Osteoblast (primary cell): Measurements from ENCODE around the gene SLC25A34. TPM values are rescaled to one million over a fixed set of nuclear protein-coding genes. Genes with fewer than 3 reads are reported as not detected.
A peak's percentile ranks its signal among the peaks of the same experiment; 100 is the strongest.

Experiments
- DNase-seq: peaks from one replicate; pipeline ENCODE4 v3.0.0; 2011; ENCODE audit warnings: low spot score, mixed read lengths; ENCODE audit not compliant: insufficient read length; ENCODE audit errors: missing footprints
- H2AFZ ChIP-seq: 2 replicates; pipeline ENCODE4 v1.6.0; 2011; ENCODE audit warnings: mild to moderate bottlenecking, low read length
- H3K27ac ChIP-seq: 2 replicates; pipeline ENCODE4 v1.5.1; 2011; ENCODE audit warnings: mild to moderate bottlenecking, low read depth, low read length, moderate library complexity
- H3K27me3 ChIP-seq: 2 replicates; pipeline ENCODE4 v1.6.0; 2012; ENCODE audit warnings: mild to moderate bottlenecking, control low read depth, inconsistent platforms, low read length, moderate library complexity; ENCODE audit not compliant: insufficient read depth
- H3K36me3 ChIP-seq: 2 replicates; pipeline ENCODE4 v1.5.1; 2011; ENCODE audit warnings: mild to moderate bottlenecking, low read length, control low read depth, moderate library complexity; ENCODE audit not compliant: insufficient read depth
- H3K4me1 ChIP-seq: 2 replicates; pipeline ENCODE4 v1.5.1; 2011; ENCODE audit warnings: mild to moderate bottlenecking, low read length, control low read depth, moderate library complexity; ENCODE audit not compliant: insufficient read depth
- H3K4me2 ChIP-seq: 2 replicates; pipeline ENCODE4 v1.6.0; 2011; ENCODE audit warnings: mild to moderate bottlenecking, low read length; ENCODE audit not compliant: insufficient read depth
- H3K4me3 ChIP-seq: fragments of 200-600 bp; sonication (generic); 3 replicates; pipeline ENCODE4 v1.5.1; 2012; ENCODE audit warnings: mild to moderate bottlenecking, low read length, inconsistent platforms; ENCODE audit not compliant: insufficient read depth
- H3K79me2 ChIP-seq: 2 replicates; pipeline ENCODE4 v1.6.0; 2012; ENCODE audit warnings: mild to moderate bottlenecking, low read length, control low read depth, inconsistent platforms; ENCODE audit not compliant: insufficient read depth
- H3K9me3 ChIP-seq: 2 replicates; pipeline ENCODE4 v1.5.1; 2011; ENCODE audit warnings: low read depth, low read length, control low read depth
- H4K20me1 ChIP-seq: 2 replicates; pipeline ENCODE4 v1.6.0; 2012; ENCODE audit warnings: mild to moderate bottlenecking, low read length, control low read depth; ENCODE audit not compliant: insufficient read depth
- CTCF ChIP-seq: IDR thresholded peaks from 2 replicates; pipeline ENCODE4 v1.5.1; 2011; ENCODE audit warnings: mild to moderate bottlenecking, low read depth, low read length, moderate library complexity; ENCODE audit errors: extremely low read depth
- total RNA-seq: library from RNA; depleted of rRNA; stranded (reverse); fragments of >200 nt; gene quantifications from 2 replicates; pipeline ENCODE4 v1.2.3, GENCODE V29; 2012

Gene SLC25A34
- total RNA-seq, 1 donor, result 1.4 TPM

- Histone ChIP-seq H3K4me2 (no peak overlapping the region), H3K4me1 (peaks cover 11% of the 10 kb centered on the region), H3K4me3 (no peak overlapping the region), H3K79me2 (no peaks in the 10 kb centered on the region), H3K36me3 (no peaks in the 10 kb centered on the region), H3K27ac (no peak overlapping the region), H2AFZ (no peak overlapping the region), H3K27me3 (no peaks in the 10 kb centered on the region), H4K20me1 (no peaks in the 10 kb centered on the region), H3K9me3 (no peaks in the 10 kb centered on the region)
- no peak for DNase-seq
- TF ChIP-seq CTCF, result no peak
Observed at GRCh38 chr1:15748264-15748663, 12.2 kb downstream of the SLC25A34 start.

DNA sequence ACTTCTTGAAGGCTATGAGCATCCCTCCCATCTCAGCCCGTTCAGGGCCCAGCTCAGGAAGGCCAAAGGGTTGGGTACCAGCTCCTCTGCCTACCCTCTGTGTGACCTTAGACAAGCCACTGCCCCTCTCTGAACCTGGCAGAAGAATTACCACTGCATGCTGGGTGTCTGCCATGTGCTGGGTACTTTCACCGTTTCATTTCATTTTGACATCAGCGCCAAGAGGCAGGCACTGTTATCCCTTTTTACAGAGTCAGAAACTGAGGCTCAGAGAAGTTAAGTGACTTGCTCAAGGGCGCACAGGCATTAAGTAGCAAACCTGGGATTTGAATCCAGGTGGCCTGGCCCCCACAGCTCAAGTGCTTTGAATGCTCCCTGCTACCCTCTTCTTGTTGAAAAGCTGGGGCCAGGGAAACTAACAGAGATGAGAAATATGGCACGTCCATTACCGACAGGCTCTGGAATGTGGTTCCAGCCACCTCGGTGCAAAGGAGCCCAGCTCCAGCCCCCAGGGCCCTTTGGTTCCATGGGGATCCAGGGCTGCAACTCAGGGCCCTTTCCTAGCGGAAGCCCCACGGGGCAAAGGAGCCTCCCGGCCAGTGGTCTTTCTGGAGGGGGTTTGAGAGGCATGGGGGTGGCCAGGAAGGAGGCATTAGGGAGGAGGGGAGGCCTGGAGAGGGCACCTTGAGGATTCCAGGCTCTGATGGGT is 12.8 kb downstream of the SLC25A34 start:
- no peak for TF ChIP-seq CTCF
- Histone ChIP-seq H3K27ac (no peak overlapping the region), H4K20me1 (no peaks in the 10 kb centered on the region), H3K9me3 (no peaks in the 10 kb centered on the region), H3K4me3 (no peak overlapping the region), H2AFZ (peak overlapping the region; percentile 81), H3K27me3 (no peaks in the 10 kb centered on the region), H3K79me2 (no peaks in the 10 kb centered on the region), H3K36me3 (no peaks in the 10 kb centered on the region), H3K4me2 (no peak overlapping the region), H3K4me1 (peaks cover 11% of the 10 kb centered on the region)
- no peak for DNase-seq

- Histone ChIP-seq H3K79me2 (no peaks in the 10 kb centered on the region), H3K4me3 (peak overlapping the region; percentile 30), H2AFZ (peak overlapping the region; percentile 81), H3K4me1 (peaks cover 11% of the 10 kb centered on the region), H3K4me2 (peak overlapping the region; percentile 57), H3K27me3 (no peaks in the 10 kb centered on the region), H3K36me3 (no peaks in the 10 kb centered on the region), H4K20me1 (no peaks in the 10 kb centered on the region), H3K9me3 (no peaks in the 10 kb centered on the region), H3K27ac (no peak overlapping the region)
- TF ChIP-seq CTCF, result no peak
- peak; percentile 89 for DNase-seq
Observed at GRCh38 chr1:15749399-15750291, 13.6 kb downstream of the SLC25A34 start.

DNA sequence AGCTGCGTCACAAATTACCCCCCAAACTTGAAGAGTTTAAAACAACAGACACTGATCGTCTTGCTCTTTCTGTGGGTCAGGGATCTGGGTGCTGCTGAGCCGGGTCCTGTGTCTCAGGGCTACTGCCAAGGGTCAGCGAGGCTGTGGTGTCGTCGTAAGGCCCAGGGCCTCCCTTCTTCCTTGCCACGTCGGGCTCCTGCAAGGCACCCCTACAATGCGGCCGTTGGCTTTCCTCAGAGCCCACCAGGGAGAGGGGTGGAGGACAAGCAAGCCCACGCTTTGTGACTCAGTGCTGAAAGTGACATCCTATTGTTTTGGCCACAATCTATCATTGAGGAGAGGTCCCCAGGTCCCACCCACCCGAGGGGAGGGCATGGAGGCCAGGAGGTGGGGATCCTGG is 14.9 kb downstream of the SLC25A34 start:
- no peaks in the 10 kb centered on the region for H4K20me1 ChIP-seq
- no peak for TF ChIP-seq CTCF
- no peak overlapping the region for H3K4me3 ChIP-seq
- DNase-seq, result no peak
- H3K27ac ChIP-seq, result no peak overlapping the region
- H3K9me3 ChIP-seq, result no peaks in the 10 kb centered on the region
- no peaks in the 10 kb centered on the region for H3K79me2 ChIP-seq
- H3K4me2 ChIP-seq, result no peak overlapping the region
- no peaks in the 10 kb centered on the region for H3K36me3 ChIP-seq
- no peak overlapping the region for H2AFZ ChIP-seq
- no peaks in the 10 kb centered on the region for H3K27me3 ChIP-seq
- H3K4me1 ChIP-seq, result peaks cover 11% of the 10 kb centered on the region
